ENCODE data around the gene DPM2.

The DPM2 gene

GRCh38 chr9:127918183-127919107, 19.2 kb downstream of the DPM2 start:
- no peak for DNase-seq (ENCODE audit: low read depth in 2 of 2)

- DNase-seq (ENCODE audit: low read depth in 2 of 2): no peak
Observed at GRCh38 chr9:127917603-127918002, 20.1 kb downstream of the DPM2 start.

GRCh38 chr9:127916720-127917581, 20.7 kb downstream of the DPM2 start, which contains the start of gene ST6GALNAC4:
Gene ST6GALNAC4, minus strand, starts transcription at chr9:127917041. Its CDS starts 622 bp downstream, at chr9:127916419.
- DNase-seq (ENCODE audit: low read depth in 2 of 2): peak; percentile 92 to 99

- no peak for DNase-seq (ENCODE audit: low read depth in 2 of 2)
Observed at GRCh38 chr9:127915801-127916719, 21.6 kb downstream of the DPM2 start.

GRCh38 chr9:127915325-127915752, 22.3 kb downstream of the DPM2 start:
- DNase-seq (ENCODE audit: low read depth in 2 of 2): no peak

- DNase-seq (ENCODE audit: low read depth in 2 of 2): no peak
Observed at GRCh38 chr9:127913682-127914081, 24.0 kb downstream of the DPM2 start.

GRCh38 chr9:127912882-127913281, 24.8 kb downstream of the DPM2 start:
- no peak for DNase-seq (ENCODE audit: low read depth in 2 of 2)

- DNase-seq (ENCODE audit: low read depth in 2 of 2): no peak
Observed at GRCh38 chr9:127912296-127912695, 25.4 kb downstream of the DPM2 start.

GRCh38 chr9:127910613-127911205, 26.9 kb downstream of the DPM2 start:
- no peak for DNase-seq (ENCODE audit: low read depth in 2 of 2)

- DNase-seq (ENCODE audit: low read depth in 2 of 2): no peak
Observed at GRCh38 chr9:127909839-127910273, 27.8 kb downstream of the DPM2 start.

- no peak for DNase-seq (ENCODE audit: low read depth in 2 of 2)
Observed at GRCh38 chr9:127908660-127908926, 29.1 kb downstream of the DPM2 start.

GRCh38 chr9:127907867-127908659, 29.6 kb downstream of the DPM2 start:
- DNase-seq (ENCODE audit: low read depth in 2 of 2): no peak

GRCh38 chr9:127905788-127906191, 31.9 kb downstream of the DPM2 start:
- peak in 1 of 2 donors; percentile 50 for DNase-seq (ENCODE audit: low read depth in 2 of 2)

- peak in 1 of 2 donors; percentile 45 for DNase-seq (ENCODE audit: low read depth in 2 of 2)
Observed at GRCh38 chr9:127905004-127905728, 32.5 kb downstream of the DPM2 start.

- DNase-seq (ENCODE audit: low read depth in 2 of 2): no peak
Observed at GRCh38 chr9:127904561-127905003, 33.1 kb downstream of the DPM2 start.

GRCh38 chr9:127903557-127904475, 33.8 kb downstream of the DPM2 start:
- DNase-seq (ENCODE audit: low read depth in 2 of 2): peak in 1 of 2 donors; percentile 47

- peak; percentile 26 to 63 for DNase-seq (ENCODE audit: low read depth in 2 of 2)
Observed at GRCh38 chr9:127899128-127899943, 38.3 kb downstream of the DPM2 start, which contains the start of gene ST6GALNAC6. Gene ST6GALNAC6, minus strand, starts transcription at chr9:127899603. Its CDS starts 1,622 bp downstream, at chr9:127897981.
